Fibroblast of skin of abdomen (primary cell): ENCODE results near the gene ATP1A2.
"Not testable (repeated sequence)": the region's sequence is repeated elsewhere in the genome, so short reads cannot be mapped to it uniquely, and the experiment has no call there.

ENCODE experiments used
- DNase-seq: peaks from one replicate; pipeline ENCODE4 v3.0.0-alpha.2; 2013

The ATP1A2 gene

GRCh38 chr1:160126342-160126741, 10.8 kb downstream of the ATP1A2 start:
- DNase-seq = not testable (repeated sequence)

- no peak for DNase-seq
Measured at GRCh38 chr1:160127381-160127780, 11.8 kb downstream of the ATP1A2 start.

- DNase-seq = peak; percentile 39
Measured at GRCh38 chr1:160127865-160128523, 12.4 kb downstream of the ATP1A2 start.

- DNase-seq = no peak
Measured at GRCh38 chr1:160128636-160129035, 13.1 kb downstream of the ATP1A2 start.

GRCh38 chr1:160129046-160129445, 13.5 kb downstream of the ATP1A2 start:
- DNase-seq = no peak

GRCh38 chr1:160129558-160129957, 14.0 kb downstream of the ATP1A2 start:
- DNase-seq = no peak

GRCh38 chr1:160129966-160130365, 14.4 kb downstream of the ATP1A2 start:
- no peak for DNase-seq

- DNase-seq = no peak
Measured at GRCh38 chr1:160130486-160130885, 14.9 kb downstream of the ATP1A2 start.

- DNase-seq = no peak
Measured at GRCh38 chr1:160130939-160131338, 15.4 kb downstream of the ATP1A2 start.

GRCh38 chr1:160131803-160132565, 16.4 kb downstream of the ATP1A2 start:
- DNase-seq = no peak

GRCh38 chr1:160133990-160134770, 18.6 kb downstream of the ATP1A2 start:
- DNase-seq = no peak

- no peak for DNase-seq
Measured at GRCh38 chr1:160134791-160135572, 19.4 kb downstream of the ATP1A2 start.

- DNase-seq = no peak
Measured at GRCh38 chr1:160136121-160136925, 20.8 kb downstream of the ATP1A2 start.

GRCh38 chr1:160136926-160137200, 21.3 kb downstream of the ATP1A2 start:
- DNase-seq = no peak

GRCh38 chr1:160137216-160137862, 21.8 kb downstream of the ATP1A2 start:
- no peak for DNase-seq

- no peak for DNase-seq
Measured at GRCh38 chr1:160139840-160140239, 24.3 kb downstream of the ATP1A2 start.

GRCh38 chr1:160143695-160144094, 28.1 kb downstream of the ATP1A2 start:
- DNase-seq = no peak

- DNase-seq = peak; percentile 15
Measured at GRCh38 chr1:160144921-160145320, 29.4 kb downstream of the ATP1A2 start.

- no peak for DNase-seq
Measured at GRCh38 chr1:160146107-160146506, 30.5 kb downstream of the ATP1A2 start.

- no peak for DNase-seq
Measured at GRCh38 chr1:160148121-160148520, 32.6 kb downstream of the ATP1A2 start.

- DNase-seq = peak; percentile 30
Measured at GRCh38 chr1:160149233-160149632, 33.7 kb downstream of the ATP1A2 start.
